ENCODE results near the gene PLEKHA5.

The PLEKHA5 gene

GRCh38 chr12:19107750-19108149 lies 21.8 kb upstream of the PLEKHA5 start:
- TF ChIP-seq JUND (IDR thresholded peaks at IDR 0.05; ENCODE audit: low read depth) = no peak
- in situ Hi-C loops (cut with HindIII; ENCODE audit: low pct_unique_long_range_greater_than_20kb, low sequenced_read_pairs) = no loop called here
- no peak for DNase-seq (ENCODE audit: low read depth in 1 of 2, low spot score in 1 of 2)

GRCh38 chr12:19110221-19110940 lies 19.2 kb upstream of the PLEKHA5 start:
- in situ Hi-C loops (cut with HindIII; ENCODE audit: low pct_unique_long_range_greater_than_20kb, low sequenced_read_pairs) = no loop called here

GRCh38 chr12:19113464-19113863 lies 16.1 kb upstream of the PLEKHA5 start:
- TF ChIP-seq JUND (IDR thresholded peaks at IDR 0.05; ENCODE audit: low read depth) = no peak
- DNase-seq (ENCODE audit: low read depth in 1 of 2, low spot score in 1 of 2) = no peak
- in situ Hi-C loops (cut with HindIII; ENCODE audit: low pct_unique_long_range_greater_than_20kb, low sequenced_read_pairs) = no loop called here

More at GRCh38 chr12:19110221-19110940, 19.2 kb upstream of the PLEKHA5 start:
- TF ChIP-seq JUND (IDR thresholded peaks at IDR 0.05; ENCODE audit: low read depth) = no peak
- no peak for DNase-seq (ENCODE audit: low read depth in 1 of 2, low spot score in 1 of 2)

- TF ChIP-seq JUND (IDR thresholded peaks at IDR 0.05; ENCODE audit: low read depth) = no peak
- in situ Hi-C loops (cut with HindIII; ENCODE audit: low pct_unique_long_range_greater_than_20kb, low sequenced_read_pairs) = no loop called here
- DNase-seq (ENCODE audit: low read depth in 1 of 2, low spot score in 1 of 2) = no peak
Observed at GRCh38 chr12:19115285-19115684, 14.2 kb upstream of the PLEKHA5 start.

- TF ChIP-seq JUND (IDR thresholded peaks at IDR 0.05; ENCODE audit: low read depth) = no peak
- in situ Hi-C loops (cut with HindIII; ENCODE audit: low pct_unique_long_range_greater_than_20kb, low sequenced_read_pairs) = no loop called here
- no peak for DNase-seq (ENCODE audit: low read depth in 1 of 2, low spot score in 1 of 2)
Observed at GRCh38 chr12:19119440-19119839, 10.1 kb upstream of the PLEKHA5 start.

GRCh38 chr12:19120795-19121194 lies 8.7 kb upstream of the PLEKHA5 start:
- in situ Hi-C loops (cut with HindIII; ENCODE audit: low pct_unique_long_range_greater_than_20kb, low sequenced_read_pairs) = no loop called here
- TF ChIP-seq JUND (IDR thresholded peaks at IDR 0.05; ENCODE audit: low read depth) = no peak

GRCh38 chr12:19121449-19122018 lies 8.0 kb upstream of the PLEKHA5 start:
- no peak for DNase-seq (ENCODE audit: low read depth in 1 of 2, low spot score in 1 of 2)
- no peak for TF ChIP-seq JUND (IDR thresholded peaks at IDR 0.05; ENCODE audit: low read depth)
- in situ Hi-C loops (cut with HindIII; ENCODE audit: low pct_unique_long_range_greater_than_20kb, low sequenced_read_pairs) = no loop called here

More at GRCh38 chr12:19120795-19121194, 8.7 kb upstream of the PLEKHA5 start:
- no peak for DNase-seq (ENCODE audit: low read depth in 1 of 2, low spot score in 1 of 2)

GRCh38 chr12:19125325-19125724 lies 4.2 kb upstream of the PLEKHA5 start:
- in situ Hi-C loops (cut with HindIII; ENCODE audit: low pct_unique_long_range_greater_than_20kb, low sequenced_read_pairs) = no loop called here
- no peak for DNase-seq (ENCODE audit: low read depth in 1 of 2, low spot score in 1 of 2)
- no peak for TF ChIP-seq JUND (IDR thresholded peaks at IDR 0.05; ENCODE audit: low read depth)

- DNase-seq (ENCODE audit: low read depth in 1 of 2, low spot score in 1 of 2) = no peak
- TF ChIP-seq JUND (IDR thresholded peaks at IDR 0.05; ENCODE audit: low read depth) = no peak
- in situ Hi-C loops (cut with HindIII; ENCODE audit: low pct_unique_long_range_greater_than_20kb, low sequenced_read_pairs) = no loop called here
Observed at GRCh38 chr12:19127270-19127669, 2.3 kb upstream of the PLEKHA5 start.

- in situ Hi-C loops (cut with HindIII; ENCODE audit: low pct_unique_long_range_greater_than_20kb, low sequenced_read_pairs) = no loop called here
- TF ChIP-seq JUND (IDR thresholded peaks at IDR 0.05; ENCODE audit: low read depth) = no peak
- DNase-seq (ENCODE audit: low read depth in 1 of 2, low spot score in 1 of 2) = peak in 1 of 2 experiments; percentile 6
Observed at GRCh38 chr12:19128485-19128884, 1.0 kb upstream of the PLEKHA5 start.

- no peak for TF ChIP-seq JUND (IDR thresholded peaks at IDR 0.05; ENCODE audit: low read depth)
- in situ Hi-C loops (cut with HindIII; ENCODE audit: low pct_unique_long_range_greater_than_20kb, low sequenced_read_pairs) = no loop called here
Observed at GRCh38 chr12:19129122-19129485, 429 bp upstream of the PLEKHA5 start.

GRCh38 chr12:19130224-19131024 lies 891 bp downstream of the PLEKHA5 start:
- no peak for TF ChIP-seq JUND (IDR thresholded peaks at IDR 0.05; ENCODE audit: low read depth)
- in situ Hi-C loops (cut with HindIII; ENCODE audit: low pct_unique_long_range_greater_than_20kb, low sequenced_read_pairs) = no loop called here
- peak; percentile 43 to 55 for DNase-seq (ENCODE audit: low read depth in 1 of 2, low spot score in 1 of 2)

More at GRCh38 chr12:19129122-19129485, 429 bp upstream of the PLEKHA5 start:
- DNase-seq (ENCODE audit: low read depth in 1 of 2, low spot score in 1 of 2) = peak in 1 of 2 experiments; percentile 5

GRCh38 chr12:19131025-19131444 lies 1.5 kb downstream of the PLEKHA5 start:
- peak; percentile 28 to 50 for DNase-seq (ENCODE audit: low read depth in 1 of 2, low spot score in 1 of 2)
- no peak for TF ChIP-seq JUND (IDR thresholded peaks at IDR 0.05; ENCODE audit: low read depth)
- in situ Hi-C loops (cut with HindIII; ENCODE audit: low pct_unique_long_range_greater_than_20kb, low sequenced_read_pairs) = no loop called here

All from T47D (cell line).